T follicular helper cell (primary cell): ENCODE measurements around the gene ARHGAP40.
A peak's percentile ranks its signal among the peaks of the same experiment; 100 is the strongest.

ENCODE experiments used
- DNase-seq: peaks from one replicate; pipeline ENCODE4 v3.0.0-alpha.2; 2020; ENCODE audit warnings: low read depth

The ARHGAP40 gene

DNA sequence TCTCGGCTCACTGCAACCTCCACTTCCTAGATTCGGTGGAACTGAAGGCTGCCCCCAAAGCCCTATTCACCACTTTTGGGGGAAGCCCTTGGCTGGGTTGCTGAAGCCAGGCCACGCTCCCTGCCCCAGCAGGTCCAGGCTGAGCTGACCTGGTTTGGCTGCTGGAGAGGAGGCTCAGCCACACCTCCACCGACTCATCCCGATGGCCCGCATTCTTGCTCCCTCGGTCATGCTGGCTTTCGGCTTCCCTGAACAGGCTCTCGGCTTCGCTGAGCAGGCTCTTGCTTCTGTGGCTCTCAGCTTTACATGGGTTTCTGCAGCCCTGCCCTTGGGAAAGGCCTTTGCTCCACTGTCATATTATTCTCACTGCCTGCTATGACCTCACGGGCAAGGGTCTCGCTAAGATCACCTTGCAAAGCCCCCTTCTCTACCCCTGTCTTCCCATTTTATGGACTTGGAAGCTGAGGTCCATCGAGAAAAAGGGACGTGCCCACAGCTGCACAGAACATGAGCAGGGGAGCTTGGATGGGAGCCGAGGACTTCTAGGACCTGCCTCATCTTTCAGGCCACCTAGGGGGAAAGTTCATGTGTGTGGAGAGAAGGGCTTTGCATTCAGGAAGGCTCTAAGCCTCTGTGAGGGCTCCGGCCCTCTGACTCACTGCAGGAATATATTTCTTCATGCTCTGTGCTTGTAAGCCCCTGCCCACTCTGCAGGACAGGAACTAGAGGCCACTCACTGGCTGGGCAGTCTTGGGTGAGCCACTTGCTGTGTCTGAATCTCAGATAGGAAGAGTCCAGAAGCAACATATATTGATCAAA lies 15.6 kb downstream of the ARHGAP40 start:
- DNase-seq: no peak

DNA sequence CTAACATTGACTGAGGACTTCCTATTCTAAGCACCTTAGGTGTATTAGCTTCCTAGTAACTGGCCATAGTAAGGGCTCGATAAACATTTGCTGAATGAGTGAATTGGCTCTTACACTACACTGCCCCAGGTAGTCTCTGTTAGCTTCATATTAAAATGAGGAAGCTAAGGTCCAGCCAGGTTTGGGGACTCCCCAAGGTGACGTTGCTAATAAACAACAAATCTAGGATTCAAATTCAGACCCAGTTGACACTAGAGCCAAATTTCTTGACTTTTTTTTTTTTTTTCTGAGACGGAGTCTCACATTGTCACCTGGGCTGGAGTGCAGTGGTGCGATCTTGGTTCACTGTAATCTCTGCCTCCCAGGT lies 16.2 kb downstream of the ARHGAP40 start:
- no peak for DNase-seq

DNA sequence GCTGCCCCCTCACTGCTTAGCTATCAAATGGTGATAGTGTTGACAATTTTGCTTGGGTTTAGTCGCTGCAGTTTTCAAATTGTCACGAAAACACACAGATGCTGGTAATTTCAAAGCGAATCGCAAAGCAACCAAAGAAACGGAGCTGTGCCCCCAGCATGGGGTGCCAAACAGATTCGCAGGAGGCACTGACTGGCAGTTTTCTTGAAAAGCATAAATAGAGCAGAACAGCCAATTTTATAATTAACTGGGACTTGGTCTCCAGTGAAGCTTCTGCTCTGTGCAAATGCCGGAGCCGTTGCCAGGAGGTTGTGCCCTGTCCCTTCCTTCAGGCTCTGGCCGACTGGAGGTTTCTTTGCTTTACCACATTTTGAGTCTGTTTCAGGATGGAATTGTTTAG lies 18.8 kb downstream of the ARHGAP40 start:
- DNase-seq: no peak

DNA sequence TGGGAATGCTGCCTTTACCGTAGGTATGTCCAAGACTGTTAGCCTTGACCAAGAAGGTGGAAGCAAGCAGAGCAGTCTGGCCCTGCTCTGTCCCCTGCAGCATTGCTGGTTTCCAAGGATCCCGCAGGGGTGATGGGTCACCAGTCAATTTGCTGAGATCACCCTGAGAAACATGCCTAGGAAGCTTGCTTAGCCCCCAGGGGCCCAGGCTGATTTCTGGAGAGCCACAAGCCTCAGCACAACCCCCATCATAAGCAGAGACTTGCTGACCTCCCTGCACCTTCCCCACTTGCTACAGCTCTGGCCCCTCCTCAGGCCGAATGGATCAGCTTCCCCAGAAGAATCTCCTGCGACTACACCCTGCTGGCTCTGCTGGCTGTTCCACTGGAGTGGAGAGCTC lies 21.5 kb downstream of the ARHGAP40 start:
- no peak for DNase-seq

DNA sequence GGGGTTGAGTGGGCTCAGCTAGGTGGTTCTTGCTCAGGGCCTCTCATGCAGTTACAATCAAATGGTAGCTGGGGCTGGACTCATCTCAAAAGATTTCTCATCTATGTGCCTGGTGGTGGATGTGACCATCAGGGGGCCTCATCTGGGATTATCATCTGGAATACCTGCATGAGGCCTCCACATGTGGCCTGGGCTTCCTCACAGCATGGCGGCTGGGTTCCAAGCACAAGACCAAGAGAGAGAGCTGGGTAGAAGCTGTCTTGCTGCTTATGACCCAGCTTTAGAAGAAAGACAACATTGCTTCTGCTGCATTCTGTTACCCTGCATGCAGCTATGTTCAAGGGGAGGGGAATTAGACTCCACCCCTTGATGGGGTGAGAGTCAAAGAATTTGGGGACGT lies 22.5 kb downstream of the ARHGAP40 start:
- no peak for DNase-seq

DNA sequence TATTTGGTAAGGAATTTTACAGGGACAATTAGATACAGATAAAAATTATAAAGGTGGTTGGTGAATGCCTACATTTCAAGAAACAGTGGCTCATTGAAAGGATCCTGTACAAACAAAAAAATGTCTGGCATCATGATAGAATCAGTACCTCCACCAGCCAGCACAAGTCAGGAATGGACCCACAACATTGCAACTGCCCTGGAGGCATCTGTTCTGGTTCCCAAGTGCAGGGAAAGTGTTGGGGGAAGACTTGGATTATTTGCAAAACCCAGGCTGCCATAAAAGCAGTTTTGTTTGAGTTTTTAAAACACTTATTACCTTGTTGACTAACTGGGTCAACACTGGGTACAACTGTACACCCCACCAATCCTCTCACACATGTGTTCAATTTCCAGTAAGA lies 24.3 kb downstream of the ARHGAP40 start:
- no peak for DNase-seq

DNA sequence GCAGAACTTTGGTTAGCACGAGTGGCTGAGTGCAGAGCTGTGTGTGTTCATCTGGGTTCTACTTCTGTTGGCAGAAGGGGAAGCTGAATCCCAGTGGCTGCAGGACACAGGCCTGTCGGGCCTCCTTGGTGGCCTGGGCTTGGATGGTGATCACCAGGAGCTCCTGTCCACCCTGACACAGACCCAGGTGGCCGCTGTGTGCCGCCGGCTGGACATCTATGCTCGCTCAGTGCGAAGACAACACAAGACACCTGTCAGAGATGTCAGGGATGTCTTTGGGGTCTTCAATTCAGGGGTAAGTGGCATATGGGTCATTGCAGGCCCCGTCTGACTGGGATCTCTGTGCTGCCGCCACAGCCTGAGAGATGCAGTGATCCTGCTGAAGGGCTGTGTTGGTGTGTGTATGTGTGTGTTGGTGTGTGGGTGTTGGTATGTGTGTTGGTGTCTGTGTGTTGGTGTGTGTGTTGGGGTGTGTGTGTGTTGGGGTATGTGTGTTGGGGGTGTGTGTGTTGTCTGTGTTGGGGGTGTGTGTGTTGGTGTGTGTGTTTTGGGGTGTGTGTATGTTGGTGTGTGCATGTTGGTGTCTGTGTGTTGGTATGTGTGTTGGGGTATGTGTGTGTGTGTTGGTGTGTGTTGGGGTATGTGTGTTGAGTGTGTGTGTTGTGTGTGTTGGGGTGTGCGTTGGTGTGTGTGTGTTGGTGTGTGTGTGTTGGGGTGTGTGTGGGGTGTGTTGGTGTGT lies 25.5 kb downstream of the ARHGAP40 start:
- no peak for DNase-seq

DNA sequence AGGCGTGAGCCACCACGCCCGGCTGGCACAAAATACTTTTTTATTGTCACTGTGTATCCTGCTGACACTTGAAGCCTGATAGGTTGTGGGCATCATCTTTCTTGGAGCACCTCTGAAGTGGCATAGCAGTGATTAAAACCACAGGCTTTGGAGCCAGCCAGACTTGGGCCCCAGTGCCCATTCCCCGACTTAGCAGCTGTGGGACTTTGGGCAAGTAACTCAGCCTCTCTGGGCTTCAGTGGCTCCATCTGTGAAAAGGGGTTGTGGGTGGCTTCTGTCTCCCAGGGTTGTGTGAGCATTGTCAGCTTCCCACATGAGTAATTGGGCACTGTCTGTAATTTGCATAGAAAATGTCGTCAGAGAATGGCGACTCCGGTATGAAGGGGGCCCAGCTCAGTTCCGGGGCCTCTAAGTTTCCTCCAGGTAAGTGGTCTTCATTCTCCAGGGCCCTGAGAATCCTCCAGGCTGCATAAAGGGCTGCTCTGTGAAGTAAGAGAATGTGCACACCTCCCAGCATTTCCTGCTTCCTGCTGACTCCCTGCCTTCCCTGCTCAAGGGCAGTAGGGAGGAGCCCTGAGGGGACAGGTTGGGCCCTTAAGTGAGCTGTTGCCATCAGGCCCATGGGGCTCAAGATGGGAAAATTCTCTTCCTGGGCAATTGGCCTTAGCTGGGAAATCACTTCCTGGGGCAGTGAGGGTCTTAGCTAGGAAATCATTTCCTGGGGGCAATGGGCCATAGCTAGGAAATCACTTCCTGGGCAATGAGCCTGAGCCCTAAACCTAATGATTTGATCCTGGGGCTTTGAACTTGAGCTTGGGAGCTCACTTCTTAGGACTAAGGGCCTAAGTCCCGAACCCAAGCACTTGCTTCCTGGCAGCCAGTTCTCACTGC lies 27.2 kb downstream of the ARHGAP40 start:
- no peak for DNase-seq

DNA sequence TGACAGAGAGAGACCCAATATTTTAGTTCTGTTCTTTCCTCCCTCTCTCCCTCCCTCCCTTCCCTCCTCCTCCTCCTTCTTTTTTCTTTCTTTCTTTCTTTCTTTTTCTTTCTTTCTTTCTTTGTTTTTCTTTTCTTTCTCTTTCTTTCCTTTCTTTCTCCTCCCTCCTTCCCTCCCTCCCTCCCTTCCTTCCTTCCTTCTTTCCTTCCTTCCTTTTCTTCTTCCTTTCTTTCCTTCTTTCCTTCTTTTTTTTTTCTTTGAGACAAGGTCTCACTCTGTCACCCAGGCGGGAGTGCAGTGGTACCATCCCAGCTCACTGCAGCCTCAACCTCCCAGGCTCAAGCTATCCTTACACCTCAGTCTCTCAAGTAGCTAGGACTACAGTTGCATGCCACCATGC lies 28.4 kb downstream of the ARHGAP40 start:
- DNase-seq: no peak

DNA sequence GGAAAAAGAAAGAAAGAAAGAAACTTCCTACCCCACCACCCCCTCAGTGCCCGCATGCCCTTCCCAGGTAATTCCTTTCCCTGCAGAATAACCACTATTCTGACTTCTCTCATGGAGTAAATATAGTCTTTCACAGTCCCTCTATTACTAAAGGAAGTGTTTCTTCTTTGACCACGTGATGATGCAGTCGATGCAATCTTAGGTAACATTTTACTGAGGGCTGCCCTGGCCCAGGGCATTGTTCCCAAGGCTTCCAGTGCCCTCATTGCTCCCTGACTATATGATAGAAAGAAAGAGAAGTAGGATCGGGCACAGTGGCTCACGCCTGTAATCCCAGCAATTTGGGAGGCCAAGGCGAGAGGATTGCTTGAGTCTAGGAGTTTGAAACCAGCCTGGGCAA lies 29.1 kb downstream of the ARHGAP40 start:
- DNase-seq: no peak

DNA sequence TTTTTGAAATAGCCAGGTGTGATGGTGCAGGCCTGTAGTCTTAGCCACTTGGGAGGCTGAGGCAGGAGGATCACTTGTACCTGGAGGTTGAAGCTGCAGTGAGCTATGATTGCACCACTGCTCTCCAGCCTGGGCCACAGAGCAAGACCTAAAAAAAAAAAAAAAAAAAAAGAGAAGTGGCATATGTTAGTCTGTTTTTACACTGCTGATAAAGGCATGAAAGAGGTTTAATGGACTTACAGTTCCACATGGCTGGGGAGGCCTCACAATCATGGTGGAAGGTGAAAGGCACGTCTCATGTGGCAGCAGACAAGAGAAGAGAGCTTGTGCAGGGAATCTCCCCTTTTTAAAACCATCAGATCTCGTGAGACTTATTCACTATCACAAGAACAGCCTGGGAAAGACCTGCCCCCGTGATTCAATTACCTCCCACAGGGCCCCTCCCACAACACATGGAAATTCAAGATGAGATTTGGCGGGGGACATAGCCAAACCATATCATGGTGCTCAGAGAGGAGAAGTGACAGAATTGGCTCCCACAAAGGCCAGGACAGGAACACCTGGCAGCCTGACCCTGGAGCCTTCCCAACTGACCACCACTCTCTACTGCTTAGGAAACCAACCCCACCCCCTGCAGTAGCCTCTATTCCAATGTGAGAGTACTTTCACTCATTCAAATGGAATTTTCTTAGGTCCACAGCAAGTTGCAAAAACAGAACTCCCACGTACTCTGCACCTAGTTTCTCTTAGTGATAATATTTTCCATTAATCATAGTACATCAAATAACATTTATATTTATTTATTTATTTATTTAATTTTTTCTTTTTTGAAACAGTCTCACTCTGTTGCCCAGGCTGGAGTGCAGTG lies 29.8 kb downstream of the ARHGAP40 start:
- no peak for DNase-seq

DNA sequence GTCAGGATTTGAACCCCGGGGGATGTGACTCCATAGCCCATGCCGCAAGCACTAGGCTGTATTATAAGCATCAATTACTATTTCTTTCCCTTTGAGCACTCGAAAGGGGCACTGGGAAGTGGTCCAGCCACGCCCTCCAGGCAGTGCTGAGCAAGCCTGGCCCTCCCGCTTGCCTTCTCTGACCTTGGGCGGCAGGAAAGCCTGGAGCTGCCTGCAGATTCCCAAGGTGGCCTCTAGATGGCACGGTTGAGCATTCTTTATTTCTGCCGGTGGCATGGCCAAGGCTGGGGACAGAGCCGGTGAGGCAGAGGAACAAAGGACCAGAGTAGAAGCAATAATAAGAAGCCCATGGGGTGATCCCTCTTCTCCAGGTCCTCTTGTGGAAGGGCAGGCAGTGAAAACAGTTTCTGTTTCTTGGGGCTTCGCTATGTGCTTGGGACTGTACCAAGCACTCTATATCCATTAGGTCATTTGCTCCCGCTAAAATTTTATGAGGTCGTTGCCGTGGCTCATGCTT lies 32.0 kb downstream of the ARHGAP40 start:
- DNase-seq: peak; percentile 30

DNA sequence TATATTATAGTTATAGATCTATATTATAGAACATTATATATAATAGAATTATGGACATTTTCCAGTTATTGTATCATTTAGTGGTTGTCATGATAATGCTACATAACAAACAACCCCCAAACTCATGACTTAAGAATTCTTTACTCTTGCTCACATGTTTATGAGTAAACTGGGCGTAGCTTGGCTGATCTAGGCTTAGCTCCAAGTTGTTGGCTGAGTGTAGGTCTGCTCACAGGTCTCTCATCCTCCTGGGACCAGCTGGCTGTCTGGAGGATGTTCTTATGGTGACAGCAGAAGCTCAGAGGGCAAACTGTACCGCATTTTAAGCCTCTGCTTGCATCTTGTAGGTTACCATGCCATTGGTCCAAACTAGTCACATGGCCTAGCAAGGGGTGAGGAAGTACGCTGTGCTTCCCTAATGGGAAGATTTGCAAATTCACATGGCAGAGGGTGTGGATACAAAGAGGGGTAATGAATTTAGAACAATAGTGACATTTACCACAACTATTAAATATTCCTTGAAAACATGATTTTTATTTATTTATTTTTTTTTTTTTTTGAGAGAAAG lies 34.2 kb downstream of the ARHGAP40 start:
- no peak for DNase-seq

DNA sequence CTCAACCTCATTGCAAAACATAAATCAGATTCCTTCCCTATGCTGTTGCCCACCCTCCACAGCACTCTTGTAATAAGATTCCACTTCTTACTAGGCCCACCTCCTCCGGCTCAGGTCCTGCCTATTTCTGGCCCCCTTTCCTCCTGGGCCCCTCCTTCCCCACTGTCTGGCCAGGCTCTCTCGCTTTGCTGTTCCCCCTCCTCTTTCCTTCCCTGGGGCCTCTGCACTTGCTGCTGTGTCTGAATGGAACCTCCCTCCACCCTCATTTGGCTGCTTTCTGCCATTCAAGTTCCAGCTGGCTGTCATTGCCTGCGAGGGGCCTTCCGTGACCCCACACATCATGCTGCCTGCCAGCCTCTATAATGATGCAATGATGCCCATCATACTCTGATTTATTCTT lies 38.9 kb downstream of the ARHGAP40 start:
- no peak for DNase-seq

DNA sequence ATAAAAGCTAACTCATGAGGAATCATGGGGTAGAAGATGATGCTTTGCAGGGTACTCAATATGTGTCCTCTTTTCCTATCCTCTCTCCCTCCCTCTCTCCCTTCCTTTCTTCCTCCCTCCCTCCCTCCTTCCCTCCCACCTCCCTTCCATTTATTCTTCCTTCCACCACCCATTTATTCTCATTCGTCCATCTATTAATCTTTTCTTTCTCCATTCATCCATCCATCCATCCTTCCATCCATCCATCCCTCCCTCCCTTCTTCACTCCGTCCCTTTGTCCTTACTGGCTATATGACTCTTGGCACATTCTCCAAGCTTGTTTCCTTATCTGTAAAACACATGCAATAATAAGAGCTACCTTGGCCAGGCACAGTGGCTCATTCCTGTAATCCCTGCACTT lies 40.9 kb downstream of the ARHGAP40 start:
- DNase-seq: no peak

DNA sequence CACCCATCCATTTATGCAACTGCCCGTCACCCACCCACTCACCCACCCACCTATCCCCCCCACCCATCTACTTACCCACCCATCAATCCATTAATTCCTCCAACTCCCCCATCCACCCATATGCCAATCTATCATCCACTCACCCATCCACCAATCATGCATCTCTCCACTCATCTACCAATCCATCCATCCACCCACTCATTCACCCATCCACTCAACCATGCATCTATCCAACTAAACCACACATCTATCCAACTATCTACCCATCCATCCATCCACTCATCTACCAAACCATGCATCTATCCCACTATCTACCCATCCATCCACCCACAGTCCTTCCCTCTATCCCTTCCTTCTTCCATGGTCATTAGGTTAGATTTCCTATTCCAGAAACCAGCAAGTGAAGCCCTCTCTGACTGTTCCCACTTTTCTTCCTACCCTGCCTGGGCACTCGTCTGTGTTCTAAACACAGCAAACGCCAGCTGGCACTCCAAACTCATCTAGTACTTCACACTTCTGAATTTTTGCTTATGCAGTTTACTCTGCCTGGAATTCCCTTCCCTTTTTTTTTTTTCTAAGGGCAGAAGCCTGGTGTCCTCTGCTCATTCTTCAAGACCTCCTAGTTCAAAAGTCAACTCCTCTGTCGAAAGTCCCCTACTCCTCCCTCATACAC lies 43.1 kb downstream of the ARHGAP40 start:
- DNase-seq: no peak

DNA sequence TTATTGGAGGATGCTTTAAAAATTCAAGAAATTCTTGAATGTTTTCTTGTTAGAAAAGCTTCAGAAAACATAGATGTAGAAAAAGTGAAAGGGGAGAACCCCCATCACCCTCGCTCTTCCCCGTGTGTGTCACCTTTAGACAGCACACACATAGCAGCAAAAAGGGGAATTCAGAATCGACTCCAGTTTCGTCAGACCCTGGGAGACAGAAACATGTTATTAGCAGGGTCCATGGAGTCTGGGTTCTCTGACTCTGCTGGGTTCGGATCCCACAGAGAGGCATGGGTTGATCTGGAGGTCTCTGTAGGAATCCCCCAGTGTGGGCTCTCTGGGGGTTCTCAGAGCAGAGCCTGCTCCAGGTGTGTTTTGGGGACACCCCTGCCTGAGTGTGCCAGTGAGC lies 43.7 kb downstream of the ARHGAP40 start:
- no peak for DNase-seq

DNA sequence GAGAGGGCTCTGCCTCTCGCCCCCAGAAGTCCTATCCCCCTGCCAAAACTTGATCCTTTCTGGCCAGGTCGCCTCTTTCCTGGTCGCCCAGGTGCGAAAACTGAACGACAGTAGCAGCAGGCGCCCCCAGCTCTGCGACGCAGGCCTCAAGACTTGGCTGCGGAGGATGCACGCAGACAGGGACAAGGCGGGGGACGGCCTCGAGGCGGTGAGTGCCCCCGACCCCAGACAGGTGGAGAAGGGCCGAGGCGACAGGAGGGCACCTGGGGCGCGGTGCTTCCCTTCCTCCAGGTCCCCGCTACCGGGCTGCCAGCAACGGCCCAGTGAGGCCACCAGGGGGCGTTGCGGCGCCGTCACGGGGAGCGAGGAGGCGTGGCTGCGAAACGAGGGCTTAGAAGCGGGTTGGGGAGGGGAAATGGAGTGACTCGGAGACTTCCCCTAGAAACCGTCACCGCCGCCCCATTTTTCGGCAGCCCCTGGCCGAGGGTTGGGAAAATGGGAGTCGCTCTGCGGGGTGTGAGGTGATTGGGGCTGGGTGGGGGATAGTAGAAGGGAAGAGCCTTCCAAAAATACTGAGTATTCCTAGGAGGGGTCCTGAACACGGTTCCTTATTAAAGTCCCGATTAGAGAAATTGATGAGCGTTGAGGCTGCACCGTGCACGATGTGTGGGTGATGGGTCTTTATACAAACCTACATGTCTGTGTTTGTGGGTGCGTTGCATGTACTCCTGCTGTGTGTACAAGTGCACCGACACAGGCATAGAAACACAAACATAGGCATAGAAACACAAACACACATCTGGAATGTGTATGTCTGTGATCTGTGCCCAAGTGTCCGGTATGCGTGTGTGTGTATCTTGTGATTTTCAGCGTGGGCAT lies 44.6 kb downstream of the ARHGAP40 start:
- DNase-seq: peak; percentile 82

DNA sequence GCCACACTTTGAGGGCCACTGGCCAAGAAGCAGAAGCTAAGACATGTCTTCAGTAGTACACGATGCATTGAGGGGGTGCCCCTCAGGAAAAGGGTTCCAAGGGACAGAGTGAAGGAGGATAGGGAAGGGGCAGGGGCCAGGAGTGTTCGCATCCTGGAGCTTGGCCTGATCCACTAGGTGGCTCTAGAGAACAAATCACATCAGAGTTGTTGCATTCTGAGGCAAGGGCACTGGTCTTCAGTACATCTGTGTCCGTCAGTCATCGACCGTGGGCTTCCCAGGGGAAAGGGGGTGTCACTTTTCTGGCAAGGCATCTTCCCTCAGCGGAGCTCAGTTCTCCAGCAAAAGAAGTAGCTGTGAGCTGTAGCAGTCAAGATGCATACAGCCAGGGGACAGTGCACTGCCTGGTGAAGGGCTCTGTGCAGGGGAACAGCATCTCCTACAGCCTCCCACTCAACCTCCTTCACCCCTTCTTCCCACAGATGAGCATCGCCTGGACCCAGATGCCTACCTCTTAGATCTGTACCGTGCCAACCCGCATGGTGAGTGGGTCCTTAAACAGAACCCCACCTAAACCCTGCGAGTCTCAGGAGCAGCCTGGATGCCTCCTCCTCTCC lies 47.8 kb downstream of the ARHGAP40 start:
- no peak for DNase-seq
